ENCODE data around the gene NTF4.

Gene NTF4

DNA sequence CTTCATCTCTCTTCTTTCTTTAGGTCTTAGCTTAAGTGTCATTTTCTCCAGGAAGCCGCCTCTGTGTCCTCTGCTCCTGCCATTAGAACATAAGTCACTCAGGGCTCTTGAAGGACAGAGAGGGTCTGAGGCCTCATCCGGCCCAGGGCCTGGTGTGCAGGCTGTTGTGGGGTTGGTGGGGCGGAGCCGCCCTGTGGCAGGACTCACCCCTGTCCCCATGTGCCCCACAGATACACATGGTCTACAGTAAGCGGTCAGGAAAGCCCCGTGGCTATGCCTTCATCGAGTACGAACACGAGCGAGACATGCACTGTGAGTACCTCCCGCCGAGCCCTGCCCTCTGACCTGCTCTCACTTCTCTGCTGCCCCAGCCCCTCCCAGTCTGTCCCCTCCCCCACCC lies 36.5 kb upstream of the NTF4 start:
- no peak for TF ChIP-seq GATA3 (IDR thresholded peaks at IDR 0.05; ENCODE audit: low read depth, low read length)
- no peak for TF ChIP-seq GATA2 (IDR thresholded peaks at IDR 0.05; ENCODE audit: low read depth, low read length)

DNA sequence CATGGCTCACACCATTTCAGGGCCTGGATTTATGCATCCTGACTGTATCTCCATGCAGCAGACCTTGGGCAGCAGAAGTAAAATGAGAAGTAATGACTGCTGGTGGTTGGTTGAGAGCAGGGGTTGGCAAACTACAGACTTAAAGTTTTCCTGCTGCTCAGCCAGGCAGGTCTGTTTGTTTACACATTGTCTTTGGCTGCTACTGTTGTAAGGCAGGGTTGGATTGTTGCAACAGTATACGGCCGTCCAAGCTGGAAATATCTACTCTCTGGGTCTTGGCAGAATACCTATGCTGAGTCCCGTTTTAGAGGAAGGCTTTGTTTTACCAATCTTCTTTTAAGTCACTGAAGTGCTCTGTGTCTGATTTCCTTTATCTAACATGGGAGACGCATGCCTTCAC lies 34.2 kb upstream of the NTF4 start:
- TF ChIP-seq GATA3 (IDR thresholded peaks at IDR 0.05; ENCODE audit: low read depth, low read length) (no peak), GATA2 (IDR thresholded peaks at IDR 0.05; ENCODE audit: low read depth, low read length) (no peak)

DNA sequence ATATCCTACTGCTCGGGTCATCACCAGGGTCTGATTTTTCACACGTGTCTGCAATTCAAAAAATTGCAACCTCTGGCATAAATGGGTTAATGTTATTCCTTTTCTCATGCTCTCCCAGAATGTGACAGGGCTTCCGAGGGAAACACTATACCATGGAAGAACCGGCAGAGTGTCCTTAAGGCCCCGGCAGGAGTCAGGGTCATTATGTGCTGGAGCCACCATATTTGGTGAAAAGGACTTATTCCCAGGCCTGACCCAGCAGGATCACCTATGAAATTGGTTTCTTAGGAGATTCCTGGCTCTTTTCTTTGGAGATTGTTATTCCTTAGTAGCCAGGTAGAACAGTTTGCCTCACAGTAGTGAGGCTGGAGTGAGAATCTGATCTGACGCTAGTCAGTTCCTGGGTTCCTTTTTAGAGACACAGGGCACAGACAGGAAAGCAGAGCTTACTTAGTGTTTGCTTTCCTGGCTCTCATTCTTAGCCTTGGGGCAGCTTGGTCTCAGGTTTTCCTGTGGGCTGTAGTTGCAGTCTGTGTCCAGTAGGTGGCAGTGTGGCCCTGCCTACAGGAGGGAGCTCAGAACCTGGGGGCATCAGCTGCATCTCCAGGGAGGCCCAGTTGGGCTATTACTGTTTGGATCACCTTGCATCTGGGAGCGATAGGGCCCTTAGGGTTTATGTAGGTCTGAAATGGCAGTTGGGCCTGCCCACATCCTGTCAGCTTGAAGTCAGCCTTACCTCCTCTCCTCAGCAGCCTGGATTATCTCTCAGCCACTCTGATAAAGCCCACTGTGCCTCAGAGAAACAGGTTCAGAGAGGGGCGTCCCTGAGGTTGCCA lies 33.1 kb upstream of the NTF4 start:
- TF ChIP-seq GATA2 (IDR thresholded peaks at IDR 0.05; ENCODE audit: low read depth, low read length) (no peak), GATA3 (IDR thresholded peaks at IDR 0.05; ENCODE audit: low read depth, low read length) (no peak)

DNA sequence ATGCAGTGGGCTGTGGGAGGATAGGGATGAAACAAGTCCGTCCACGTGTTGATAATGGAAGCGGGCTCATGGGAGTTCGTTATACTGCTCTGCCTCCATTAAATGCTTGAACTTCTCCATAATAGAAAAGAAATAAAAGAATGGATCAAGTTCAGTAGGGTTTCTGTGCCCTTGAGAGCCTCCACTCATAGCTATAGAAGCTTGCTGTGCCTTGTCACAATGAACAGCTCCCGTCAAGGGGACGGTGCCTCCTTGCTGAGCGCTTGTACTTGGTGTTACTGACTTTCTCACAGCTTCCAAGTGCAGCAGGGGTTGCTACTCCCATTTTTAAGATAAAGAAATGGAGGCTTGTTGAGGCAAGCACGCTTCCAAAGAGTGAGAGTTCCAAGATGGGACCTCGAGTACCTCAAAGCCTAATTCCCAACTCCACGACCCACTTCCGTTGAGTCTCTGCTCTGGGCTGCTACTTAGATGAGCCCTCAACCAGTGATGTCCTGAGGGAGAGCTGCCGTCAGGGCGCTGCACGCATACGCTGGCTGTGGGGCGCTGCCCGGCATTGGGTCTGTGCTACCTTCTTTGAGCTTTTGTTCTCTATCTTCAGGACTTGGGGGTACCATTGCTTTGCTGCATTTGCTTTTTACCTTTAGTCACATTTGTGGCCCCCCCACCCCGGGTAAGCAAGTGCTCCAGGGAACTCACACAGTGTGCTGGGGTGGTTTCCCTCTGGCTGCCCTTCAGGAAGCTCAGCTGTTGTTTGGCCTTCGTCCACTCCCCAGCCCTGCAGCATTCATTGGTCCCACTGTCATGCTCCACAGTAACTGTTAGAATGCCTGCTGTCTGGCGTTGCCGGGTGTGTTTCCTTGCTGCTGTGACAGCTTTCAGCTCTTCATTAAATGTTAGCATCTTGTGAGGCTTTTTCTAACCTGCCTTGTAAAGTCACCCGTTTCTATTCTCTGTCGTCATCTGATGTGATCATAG lies 30.2 kb upstream of the NTF4 start:
- no peak for TF ChIP-seq GATA2 (IDR thresholded peaks at IDR 0.05; ENCODE audit: low read depth, low read length)
- no peak for TF ChIP-seq GATA3 (IDR thresholded peaks at IDR 0.05; ENCODE audit: low read depth, low read length)

DNA sequence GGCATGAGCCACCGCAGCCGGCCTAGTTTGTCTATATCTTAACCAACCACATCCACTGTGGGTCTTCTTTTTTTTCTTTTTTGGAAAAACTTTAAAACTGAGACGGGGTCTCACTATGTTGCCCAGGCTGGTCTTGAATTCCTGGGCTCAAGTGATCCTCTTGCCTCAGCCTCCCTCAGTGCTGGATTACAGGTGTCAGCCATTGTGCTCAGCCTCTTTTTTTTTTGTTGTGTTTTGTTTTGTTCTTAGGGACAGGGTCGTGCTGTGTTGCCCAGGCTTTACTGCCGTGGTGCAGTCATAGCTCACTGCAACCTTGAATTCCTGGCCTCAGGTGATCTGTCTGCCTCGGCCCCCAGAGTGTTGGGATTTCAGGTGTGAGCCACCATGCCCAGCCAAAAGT lies 28.1 kb upstream of the NTF4 start:
- TF ChIP-seq GATA2 (IDR thresholded peaks at IDR 0.05; ENCODE audit: low read depth, low read length) (no peak), GATA3 (IDR thresholded peaks at IDR 0.05; ENCODE audit: low read depth, low read length) (no peak)

DNA sequence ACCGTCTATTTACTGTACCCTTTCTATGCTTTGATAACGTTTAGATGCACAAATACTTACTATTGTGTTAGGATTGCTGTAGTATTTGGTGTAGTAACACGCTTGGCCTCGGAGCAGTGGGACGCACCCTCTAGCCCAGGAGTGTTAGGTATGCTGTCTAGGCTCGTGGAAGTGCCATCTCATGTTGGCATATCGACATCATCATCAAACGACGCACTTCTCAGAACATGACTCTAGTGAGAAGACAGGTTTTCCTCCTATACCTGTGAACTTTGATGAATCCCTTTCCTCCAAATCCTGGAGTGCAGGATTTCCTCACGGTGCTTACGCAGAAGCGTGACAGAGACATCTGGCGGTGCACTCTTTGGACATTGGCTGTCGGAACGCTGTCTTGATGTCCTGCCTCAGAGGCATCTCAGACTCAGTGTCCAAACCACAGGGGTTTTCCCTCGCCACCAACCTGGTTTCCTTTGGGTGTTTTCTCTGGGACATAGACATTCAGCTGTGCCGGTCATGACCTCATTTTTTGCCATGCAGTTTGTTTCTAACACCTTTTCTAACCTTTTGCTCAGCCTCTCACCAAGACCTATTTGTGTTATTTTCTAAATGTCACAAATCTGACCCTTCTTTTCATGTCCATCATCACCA lies 26.9 kb upstream of the NTF4 start:
- TF ChIP-seq GATA3 (IDR thresholded peaks at IDR 0.05; ENCODE audit: low read depth, low read length) (no peak), GATA2 (IDR thresholded peaks at IDR 0.05; ENCODE audit: low read depth, low read length) (no peak)

DNA sequence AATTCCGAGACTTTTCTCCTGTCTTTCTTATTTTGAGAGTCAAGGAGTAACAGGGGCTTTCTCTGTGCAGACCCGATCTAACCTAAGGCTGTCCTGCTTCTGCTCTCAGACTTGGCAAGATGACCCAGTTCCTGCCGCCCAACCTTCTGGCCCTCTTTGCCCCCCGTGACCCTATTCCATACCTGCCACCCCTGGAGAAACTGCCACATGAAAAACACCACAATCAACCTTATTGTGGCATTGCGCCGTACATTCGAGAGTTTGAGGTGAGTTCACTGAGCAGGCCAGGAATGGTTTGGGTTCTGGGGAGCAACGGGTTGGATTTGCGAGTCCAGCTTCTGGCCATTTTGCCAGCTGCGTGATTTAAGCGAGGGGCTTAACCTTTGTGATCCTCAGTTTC lies 21.7 kb upstream of the NTF4 start:
- TF ChIP-seq GATA2 (IDR thresholded peaks at IDR 0.05; ENCODE audit: low read depth, low read length) (no peak), GATA3 (IDR thresholded peaks at IDR 0.05; ENCODE audit: low read depth, low read length) (no peak)

DNA sequence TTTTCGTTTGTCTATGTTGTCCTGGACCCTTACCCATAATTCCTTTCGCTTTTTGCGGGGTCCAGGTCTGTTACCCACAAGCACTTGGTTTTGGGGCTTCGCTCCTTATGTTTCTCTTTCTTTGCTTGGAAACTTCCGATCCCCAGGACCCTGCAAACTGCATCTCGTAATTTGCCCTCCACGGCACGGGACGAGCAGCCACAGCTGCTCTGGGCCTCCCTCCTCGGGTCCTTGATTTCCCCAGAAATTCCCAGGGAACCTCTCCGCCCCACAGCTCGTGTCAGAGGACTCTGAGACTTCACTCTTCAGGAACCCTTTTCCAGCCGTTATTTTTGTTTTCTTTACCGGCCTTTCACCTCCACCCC lies 21.2 kb upstream of the NTF4 start:
- TF ChIP-seq GATA2 (IDR thresholded peaks at IDR 0.05; ENCODE audit: low read depth, low read length): no peak
- TF ChIP-seq GATA3 (IDR thresholded peaks at IDR 0.05; ENCODE audit: low read depth, low read length): no peak

DNA sequence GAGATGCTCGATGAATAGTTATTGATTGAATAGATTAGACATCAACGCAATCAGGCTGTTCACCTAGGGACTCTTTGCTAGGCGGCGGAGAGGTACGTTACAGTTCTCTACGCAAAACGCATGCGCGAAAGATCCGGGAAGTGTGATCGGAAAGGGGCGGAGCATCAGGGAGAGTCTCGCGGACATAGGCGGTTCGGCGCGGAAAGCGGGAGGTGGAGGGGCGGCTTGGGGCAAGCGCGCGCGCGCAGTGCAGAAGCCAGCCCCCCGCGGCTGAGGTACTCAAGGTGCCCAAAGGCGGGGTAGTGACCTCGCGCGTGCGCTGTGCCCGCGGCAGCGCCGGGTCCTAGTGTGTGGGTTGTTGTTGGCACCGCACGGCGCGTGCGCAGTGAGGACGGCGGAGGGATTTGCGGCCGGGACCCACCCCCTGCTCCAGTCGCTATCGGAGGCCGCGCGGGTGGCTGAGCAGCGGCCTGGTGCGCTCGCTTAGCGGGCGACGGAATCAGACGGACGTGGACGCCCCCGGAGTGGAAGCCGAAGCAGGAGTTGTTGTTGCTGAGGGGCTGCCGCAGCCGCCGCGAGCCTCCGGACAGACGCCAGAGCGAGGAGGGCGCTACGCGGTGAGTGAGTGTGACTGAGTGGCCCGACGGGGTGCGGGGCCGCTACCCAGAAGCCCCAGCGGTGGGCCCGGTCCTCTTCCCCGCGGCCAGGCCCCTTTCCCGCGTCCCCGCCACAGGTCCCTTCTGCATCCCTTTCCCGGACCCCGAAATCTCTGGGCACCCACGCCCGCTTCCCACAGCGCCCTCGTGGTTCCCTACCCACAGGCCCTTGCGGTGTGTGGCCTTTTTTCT lies 20.6 kb upstream of the NTF4 start, which contains the start of gene SNRNP70:
TSS of gene SNRNP70 (plus strand) at position 432 of the 848 bp plus-strand sequence. CDS start 964 bp downstream, outside the sequence.
- no peak; the same call in 1 of the 2 replicates for TF ChIP-seq GATA2 (IDR thresholded peaks at IDR 0.05; ENCODE audit: low read depth, low read length)
- TF ChIP-seq GATA3 (IDR thresholded peaks at IDR 0.05; ENCODE audit: low read depth, low read length): no peak

DNA sequence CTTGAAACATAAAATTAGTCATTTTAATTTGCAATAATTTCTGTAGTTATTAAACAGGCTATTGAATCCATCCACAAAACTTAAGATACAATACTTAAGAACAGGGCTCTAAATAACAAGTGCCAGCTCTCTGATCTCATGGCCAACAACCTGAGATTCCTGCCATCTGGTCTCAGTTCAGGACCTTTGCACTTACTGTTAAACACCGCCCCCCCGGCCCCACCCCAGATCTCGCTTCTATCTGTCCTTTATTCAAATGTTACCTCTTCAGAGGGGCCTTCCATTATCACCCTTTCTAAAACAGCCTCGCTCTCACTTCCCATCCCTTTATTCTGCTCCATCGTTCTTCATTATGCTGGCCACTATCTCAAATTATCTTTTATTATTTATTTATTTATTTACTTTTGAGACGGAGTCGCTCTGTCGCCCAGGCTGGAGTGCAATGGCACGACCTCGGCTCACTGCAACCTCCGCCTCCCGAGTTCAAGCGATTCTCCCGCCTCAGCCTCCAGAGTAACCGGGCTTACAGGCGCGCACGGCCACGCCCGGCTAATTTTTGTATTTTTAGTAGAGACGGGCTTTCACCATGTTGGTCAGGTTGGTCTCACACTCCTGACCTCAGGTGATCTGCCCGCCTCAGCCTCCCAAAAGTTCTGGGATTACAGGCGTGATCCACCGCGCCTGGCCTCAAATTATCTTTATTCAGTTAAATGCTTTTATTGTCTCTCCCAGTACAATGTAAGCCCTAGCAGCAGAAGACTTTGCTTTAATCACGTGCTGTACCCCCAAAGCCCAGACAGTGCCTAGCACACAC lies 19.8 kb upstream of the NTF4 start:
- TF ChIP-seq GATA2 (IDR thresholded peaks at IDR 0.05; ENCODE audit: low read depth, low read length) (peak; percentile 50; the same call in 1 of the 2 replicates), GATA3 (IDR thresholded peaks at IDR 0.05; ENCODE audit: low read depth, low read length) (no peak)

DNA sequence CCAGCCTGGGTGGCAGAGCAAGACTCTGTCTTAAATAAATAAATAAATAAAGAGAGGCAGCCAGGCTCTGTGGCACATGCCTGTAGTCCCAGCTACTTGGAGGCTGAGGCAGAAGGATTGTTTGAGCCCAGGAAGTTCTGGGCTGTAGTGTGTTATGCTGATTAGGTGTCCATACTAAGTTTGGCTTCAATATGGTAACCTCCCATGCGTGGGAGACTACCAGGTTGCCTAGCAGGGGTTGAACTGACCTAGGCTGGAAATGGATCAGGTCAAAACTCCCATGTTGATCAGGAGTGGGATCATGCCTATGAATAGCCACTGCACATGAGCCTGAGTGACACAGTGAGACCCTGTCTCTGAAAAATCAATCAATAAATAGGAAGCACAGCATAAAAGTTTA lies 16.7 kb upstream of the NTF4 start:
- TF ChIP-seq GATA3 (IDR thresholded peaks at IDR 0.05; ENCODE audit: low read depth, low read length): no peak
- TF ChIP-seq GATA2 (IDR thresholded peaks at IDR 0.05; ENCODE audit: low read depth, low read length): no peak

DNA sequence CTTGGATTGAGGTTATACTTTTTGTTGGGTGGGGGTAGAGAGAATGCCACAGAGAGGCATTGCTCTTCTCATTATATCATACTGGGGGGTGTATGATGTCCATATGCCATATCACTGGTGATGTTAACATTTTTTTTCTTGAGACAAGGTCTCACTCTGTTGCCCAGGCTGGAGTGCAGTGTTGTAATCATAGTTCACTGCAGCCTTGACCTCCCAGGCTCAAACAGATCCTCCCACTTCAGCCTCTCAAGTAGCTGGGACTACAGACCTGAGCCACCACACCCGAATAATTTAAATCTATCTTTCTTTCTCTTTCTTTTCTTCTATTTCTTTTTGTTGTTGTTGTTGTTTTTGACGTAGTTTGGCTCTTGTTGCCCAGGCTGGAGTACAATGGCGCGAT lies 15.8 kb upstream of the NTF4 start:
- no peak for TF ChIP-seq GATA3 (IDR thresholded peaks at IDR 0.05; ENCODE audit: low read depth, low read length)
- no peak for TF ChIP-seq GATA2 (IDR thresholded peaks at IDR 0.05; ENCODE audit: low read depth, low read length)
